Measurements from ENCODE around the gene IL4R.

- TF ChIP-seq POLR2A (IDR thresholded peaks at IDR 0.05; ENCODE audit: extremely low read depth, insufficient read length) (no peak), MYC (IDR thresholded peaks at IDR 0.05; ENCODE audit: low read depth, low read length) (no peak)
- TF ChIP-seq, protein P1, sequence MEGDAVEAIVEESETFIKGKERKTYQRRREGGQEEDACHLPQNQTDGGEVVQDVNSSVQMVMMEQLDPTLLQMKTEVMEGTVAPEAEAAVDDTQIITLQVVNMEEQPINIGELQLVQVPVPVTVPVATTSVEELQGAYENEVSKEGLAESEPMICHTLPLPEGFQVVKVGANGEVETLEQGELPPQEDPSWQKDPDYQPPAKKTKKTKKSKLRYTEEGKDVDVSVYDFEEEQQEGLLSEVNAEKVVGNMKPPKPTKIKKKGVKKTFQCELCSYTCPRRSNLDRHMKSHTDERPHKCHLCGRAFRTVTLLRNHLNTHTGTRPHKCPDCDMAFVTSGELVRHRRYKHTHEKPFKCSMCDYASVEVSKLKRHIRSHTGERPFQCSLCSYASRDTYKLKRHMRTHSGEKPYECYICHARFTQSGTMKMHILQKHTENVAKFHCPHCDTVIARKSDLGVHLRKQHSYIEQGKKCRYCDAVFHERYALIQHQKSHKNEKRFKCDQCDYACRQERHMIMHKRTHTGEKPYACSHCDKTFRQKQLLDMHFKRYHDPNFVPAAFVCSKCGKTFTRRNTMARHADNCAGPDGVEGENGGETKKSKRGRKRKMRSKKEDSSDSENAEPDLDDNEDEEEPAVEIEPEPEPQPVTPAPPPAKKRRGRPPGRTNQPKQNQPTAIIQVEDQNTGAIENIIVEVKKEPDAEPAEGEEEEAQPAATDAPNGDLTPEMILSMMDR (IDR thresholded peaks at IDR 0.05; ENCODE audit: low read depth, low read length) = no peak
- TF ChIP-seq, protein P2, sequence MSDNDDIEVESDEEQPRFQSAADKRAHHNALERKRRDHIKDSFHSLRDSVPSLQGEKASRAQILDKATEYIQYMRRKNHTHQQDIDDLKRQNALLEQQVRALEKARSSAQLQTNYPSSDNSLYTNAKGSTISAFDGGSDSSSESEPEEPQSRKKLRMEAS (IDR thresholded peaks at IDR 0.05; ENCODE audit: low read depth, low read length) = no peak
Observed at GRCh38 chr16:27410761-27411160, 97.0 kb downstream of the IL4R start.
